GM19455 (cell line): Measurements from ENCODE around the gene SPRY4.
"Not testable (repeated sequence)": the region's sequence is repeated elsewhere in the genome, so short reads cannot be mapped to it uniquely, and the experiment has no call there.

ENCODE experiments used
- ATAC-seq: cut with Tn5 transposase; IDR thresholded peaks from one replicate; pipeline ENCODE4 v1.9.1; 2021; ENCODE audit not compliant: unreplicated experiment

Gene SPRY4

GRCh38 chr5:142264084-142264483 lies 60.7 kb downstream of the SPRY4 start:
- not testable (repeated sequence) for ATAC-seq

GRCh38 chr5:142263346-142263745 lies 61.5 kb downstream of the SPRY4 start:
- ATAC-seq, result no peak

- no peak for ATAC-seq
Observed at GRCh38 chr5:142262683-142263082, 62.1 kb downstream of the SPRY4 start.
